SU-DHL-6 (cell line): Measurements from ENCODE around the gene DOCK3.

Experiments used
- H2AFZ ChIP-seq: fragments of 200-600 bp; sonication (generic); 2 replicates; pipeline ENCODE4 v1.6.1; 2014; ENCODE audit warnings: low read depth, mild to moderate bottlenecking, moderate library complexity, mixed read lengths, antibody characterized with exemption, low read length; ENCODE audit not compliant: severe bottlenecking
- H3F3A ChIP-seq: fragments of 200-600 bp; shearing (Covaris generic); 2 replicates; pipeline ENCODE4 v1.6.0; 2016; ENCODE audit warnings: antibody characterized with exemption, mild to moderate bottlenecking; ENCODE audit not compliant: insufficient read depth
- H3K27ac ChIP-seq: fragments of 200-600 bp; sonication (generic); 2 replicates; pipeline ENCODE4 v1.5.1; 2016; ENCODE audit warnings: low read depth, mild to moderate bottlenecking, low read length, moderate library complexity, mixed read lengths
- H3K27me3 ChIP-seq: fragments of 200-600 bp; sonication (generic), shearing (Covaris generic); 2 replicates; pipeline ENCODE4 v1.6.0; 2014; ENCODE audit warnings: mild to moderate bottlenecking, low read length
- H3K36me3 ChIP-seq: fragments of 200-600 bp; sonication (generic); 2 replicates; pipeline ENCODE4 v1.6.1; 2014; ENCODE audit warnings: mild to moderate bottlenecking, low read length, mixed read lengths
- H3K4me2 ChIP-seq: fragments of 300-600, 200-600 bp; shearing (Covaris generic), sonication (generic); 2 replicates; pipeline ENCODE4 v1.6.0; 2014; ENCODE audit warnings: low read length, low read depth, mild to moderate bottlenecking; ENCODE audit not compliant: poor library complexity, severe bottlenecking
- H3K4me3 ChIP-seq: fragments of 200-600 bp; sonication (generic); 2 replicates; pipeline ENCODE4 v1.5.1; 2014; ENCODE audit warnings: antibody characterized with exemption, low read length, mild to moderate bottlenecking, mixed read lengths; ENCODE audit not compliant: insufficient read depth, poor library complexity, severe bottlenecking
- H3K79me2 ChIP-seq: fragments of 200-600 bp; sonication (generic); 2 replicates; pipeline ENCODE4 v1.6.1; 2014; ENCODE audit warnings: mild to moderate bottlenecking, low read length, moderate library complexity; ENCODE audit not compliant: insufficient read depth
- H3K9ac ChIP-seq: fragments of 200-600 bp; sonication (generic); 2 replicates; pipeline ENCODE4 v1.7.0; 2014; ENCODE audit warnings: mild to moderate bottlenecking, low read length
- H3K9me2 ChIP-seq: fragments of 200-600 bp; sonication (generic); replicated peaks from 2 replicates; pipeline ENCODE4 v1.6.1; 2014; ENCODE audit warnings: low read length; ENCODE audit not compliant: insufficient read depth
- H3K9me3 ChIP-seq: fragments of 200-600 bp; sonication (generic); 2 replicates; pipeline ENCODE4 v1.6.1; 2014; ENCODE audit warnings: low read length, mixed read lengths; ENCODE audit not compliant: insufficient read depth
- H4K20me1 ChIP-seq: fragments of 200-600 bp; sonication (generic); 2 replicates; pipeline ENCODE4 v1.6.1; 2014; ENCODE audit warnings: low read depth, mild to moderate bottlenecking, antibody characterized with exemption, low read length, moderate library complexity, mixed read lengths
- EZH2phosphoT487 ChIP-seq: fragments of 200-600 bp; sonication (generic), shearing (Covaris generic); conservative IDR thresholded peaks from 2 replicates; pipeline ENCODE4 v1.6.1; 2018; ENCODE audit warnings: mild to moderate bottlenecking, antibody characterized with exemption, low read length, moderate library complexity, mixed read lengths
- TF ChIP-seq, protein P1 (sequence below): fragments of 200-600 bp; sonication (generic); IDR thresholded peaks from one replicate; pipeline ENCODE4 v1.5.1; 2017; ENCODE audit warnings: antibody characterized with exemption, mild to moderate bottlenecking, low read length, moderate library complexity; ENCODE audit not compliant: insufficient read depth, poor library complexity, severe bottlenecking

The DOCK3 gene

DNA sequence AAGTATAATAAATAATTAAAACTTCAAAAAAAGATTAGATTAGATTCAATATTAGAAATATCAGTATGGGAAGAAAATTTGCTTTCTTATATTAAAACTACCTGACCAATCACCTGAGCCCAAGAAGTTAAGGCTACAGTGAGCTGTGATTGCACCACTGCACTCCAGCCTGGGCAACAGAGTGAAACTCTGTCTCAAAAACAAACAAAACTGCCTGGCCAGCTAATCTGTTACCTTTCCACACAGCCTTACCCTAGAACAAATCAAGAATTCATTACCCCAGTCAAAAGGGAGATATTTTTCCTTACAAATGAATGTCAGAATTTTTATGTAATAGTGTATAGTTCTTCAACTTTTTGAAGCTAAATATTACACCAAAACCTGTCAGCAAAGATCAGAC is 593.4 kb downstream of the DOCK3 start:
- H3K36me3 ChIP-seq: no peaks in the 10 kb centered on the region
- no peaks in the 10 kb centered on the region for H3K9me2 ChIP-seq
- H3K4me3 ChIP-seq: no peak overlapping the region
- H3K27me3 ChIP-seq: no peaks in the 10 kb centered on the region
- no peaks in the 10 kb centered on the region for H3F3A ChIP-seq
- no peak overlapping the region for H3K27ac ChIP-seq
- no peak overlapping the region for H2AFZ ChIP-seq
- H3K9me3 ChIP-seq: no peaks in the 10 kb centered on the region
- H3K9ac ChIP-seq: no peak overlapping the region
- H3K4me2 ChIP-seq: no peak overlapping the region
- H4K20me1 ChIP-seq: no peaks in the 10 kb centered on the region
- no peaks in the 10 kb centered on the region for H3K79me2 ChIP-seq
- TF ChIP-seq, protein P1, sequence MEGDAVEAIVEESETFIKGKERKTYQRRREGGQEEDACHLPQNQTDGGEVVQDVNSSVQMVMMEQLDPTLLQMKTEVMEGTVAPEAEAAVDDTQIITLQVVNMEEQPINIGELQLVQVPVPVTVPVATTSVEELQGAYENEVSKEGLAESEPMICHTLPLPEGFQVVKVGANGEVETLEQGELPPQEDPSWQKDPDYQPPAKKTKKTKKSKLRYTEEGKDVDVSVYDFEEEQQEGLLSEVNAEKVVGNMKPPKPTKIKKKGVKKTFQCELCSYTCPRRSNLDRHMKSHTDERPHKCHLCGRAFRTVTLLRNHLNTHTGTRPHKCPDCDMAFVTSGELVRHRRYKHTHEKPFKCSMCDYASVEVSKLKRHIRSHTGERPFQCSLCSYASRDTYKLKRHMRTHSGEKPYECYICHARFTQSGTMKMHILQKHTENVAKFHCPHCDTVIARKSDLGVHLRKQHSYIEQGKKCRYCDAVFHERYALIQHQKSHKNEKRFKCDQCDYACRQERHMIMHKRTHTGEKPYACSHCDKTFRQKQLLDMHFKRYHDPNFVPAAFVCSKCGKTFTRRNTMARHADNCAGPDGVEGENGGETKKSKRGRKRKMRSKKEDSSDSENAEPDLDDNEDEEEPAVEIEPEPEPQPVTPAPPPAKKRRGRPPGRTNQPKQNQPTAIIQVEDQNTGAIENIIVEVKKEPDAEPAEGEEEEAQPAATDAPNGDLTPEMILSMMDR: no peak
- TF ChIP-seq EZH2phosphoT487: no peak

DNA sequence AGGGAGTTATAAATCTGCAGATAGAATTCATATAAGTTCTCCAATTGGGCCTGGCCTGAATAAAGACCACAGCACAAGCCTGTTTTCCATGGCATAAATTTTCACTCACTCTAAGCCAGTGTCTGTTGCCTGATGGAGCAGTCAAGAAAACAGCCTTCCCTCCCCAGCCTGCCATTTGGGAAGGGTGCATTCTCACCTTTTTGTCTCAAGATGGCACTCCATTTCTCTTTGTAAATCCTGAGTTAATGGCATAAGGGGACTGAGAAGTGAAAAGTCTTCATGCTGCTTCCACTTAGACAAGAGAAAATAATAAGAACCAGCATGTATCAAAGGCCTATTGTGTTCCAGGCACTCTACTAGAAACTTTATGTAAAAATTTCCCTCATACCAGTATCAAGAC is 594.7 kb downstream of the DOCK3 start:
- TF ChIP-seq EZH2phosphoT487: no peak
- TF ChIP-seq, protein P1: no peak
- H2AFZ ChIP-seq: no peak overlapping the region
- H3K36me3 ChIP-seq: no peaks in the 10 kb centered on the region
- H3K79me2 ChIP-seq: no peaks in the 10 kb centered on the region
- H3F3A ChIP-seq: no peaks in the 10 kb centered on the region
- no peak overlapping the region for H3K4me2 ChIP-seq
- no peak overlapping the region for H3K4me3 ChIP-seq
- H3K27me3 ChIP-seq: no peaks in the 10 kb centered on the region
- H3K9me3 ChIP-seq: no peaks in the 10 kb centered on the region
- H3K9ac ChIP-seq: no peak overlapping the region
- no peaks in the 10 kb centered on the region for H3K9me2 ChIP-seq
- H3K27ac ChIP-seq: no peak overlapping the region
- no peaks in the 10 kb centered on the region for H4K20me1 ChIP-seq

DNA sequence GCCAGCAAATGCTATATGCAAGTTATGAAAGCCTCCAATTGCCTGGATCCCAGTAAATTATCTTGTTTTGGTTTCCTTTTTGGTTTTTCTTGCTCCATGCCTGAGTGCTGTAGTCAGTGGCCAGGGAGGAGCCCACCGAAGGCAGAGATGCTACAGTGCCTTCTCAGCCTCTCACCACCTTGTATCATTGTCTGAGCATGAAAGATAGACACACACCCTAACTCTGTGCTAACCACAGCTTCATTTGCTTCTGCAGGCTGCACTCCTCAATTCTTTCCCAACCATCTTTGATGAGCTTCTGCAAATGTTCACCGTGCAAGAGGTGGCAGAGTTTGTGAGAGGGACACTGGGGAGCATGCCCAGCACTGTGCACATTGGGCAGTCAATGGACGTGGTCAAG is 595.8 kb downstream of the DOCK3 start:
- H3K9me3 ChIP-seq: no peaks in the 10 kb centered on the region
- no peaks in the 10 kb centered on the region for H4K20me1 ChIP-seq
- H3K36me3 ChIP-seq: no peaks in the 10 kb centered on the region
- no peak overlapping the region for H3K4me3 ChIP-seq
- H3K27ac ChIP-seq: no peak overlapping the region
- no peaks in the 10 kb centered on the region for H3K79me2 ChIP-seq
- no peak overlapping the region for H2AFZ ChIP-seq
- no peaks in the 10 kb centered on the region for H3K27me3 ChIP-seq
- no peaks in the 10 kb centered on the region for H3K9me2 ChIP-seq
- H3K9ac ChIP-seq: no peak overlapping the region
- no peak overlapping the region for H3K4me2 ChIP-seq
- TF ChIP-seq EZH2phosphoT487: no peak
- TF ChIP-seq, protein P1: no peak
- no peaks in the 10 kb centered on the region for H3F3A ChIP-seq
